GM23248 (cell line): ENCODE results near the gene MRTFB.

ENCODE experiments used
- EZH2 ChIP-seq: fragments of 200-600 bp; sonication (generic); IDR thresholded peaks from 2 replicates; pipeline ENCODE4 v1.6.1; 2018; ENCODE audit warnings: antibody characterized with exemption, mild to moderate bottlenecking; ENCODE audit not compliant: insufficient read depth, poor library complexity, severe bottlenecking
- EZH2phosphoT487 ChIP-seq: fragments of 200-600 bp; sonication (generic); IDR thresholded peaks from 2 replicates; pipeline ENCODE4 v1.6.1; 2018; ENCODE audit warnings: antibody characterized with exemption, moderate library complexity, mild to moderate bottlenecking, low read depth; ENCODE audit not compliant: insufficient read depth

DNA sequence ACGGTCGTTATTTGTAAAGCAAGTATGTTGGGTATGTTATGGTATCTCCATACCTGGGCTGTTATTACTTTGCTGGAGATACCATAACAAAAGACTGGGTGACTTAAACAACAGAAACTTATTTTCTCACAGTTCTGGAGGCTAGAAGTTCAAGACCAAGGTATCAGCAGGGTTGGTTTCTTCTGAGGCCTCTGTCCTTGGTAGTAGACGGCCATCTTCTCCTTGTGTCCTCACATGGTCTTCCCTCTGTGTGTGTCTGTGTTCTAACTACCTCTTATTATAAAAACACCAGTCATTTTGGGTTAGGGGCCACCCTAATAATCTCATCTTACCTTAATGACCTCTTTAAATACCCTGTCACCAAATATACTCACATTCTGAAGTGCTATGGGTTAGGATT lies 33.2 kb upstream of the MRTFB start:
- TF ChIP-seq EZH2, result no peak
- no peak for TF ChIP-seq EZH2phosphoT487
